ENCODE measurements around the gene OR51I2.

Gene OR51I2

GRCh38 chr11:5449023-5449422 is at the start of gene OR51I2:
Gene OR51I2 (plus strand): TSS chr11:5449323. CDS start chr11:5453489, 4,166 bp downstream.
- DNase-seq = no peak

- DNase-seq = no peak
Measured at GRCh38 chr11:5405173-5405572, 44.0 kb upstream of the OR51I2 start.

- no peak for DNase-seq
Measured at GRCh38 chr11:5420993-5421392, 28.1 kb upstream of the OR51I2 start.

GRCh38 chr11:5421811-5422210 is 27.3 kb upstream of the OR51I2 start, which contains the start of gene OR51Q1:
Gene OR51Q1 (plus strand): TSS chr11:5422111. CDS start chr11:5422201, 90 bp downstream.
- no peak for DNase-seq

- no peak for DNase-seq
Measured at GRCh38 chr11:5423131-5423530, 26.0 kb upstream of the OR51I2 start.

- no peak for DNase-seq
Measured at GRCh38 chr11:5441414-5441813, 7.7 kb upstream of the OR51I2 start, which contains the start of gene OR51I1. Gene OR51I1 (minus strand): TSS chr11:5441514. CDS start chr11:5441514, 0 bp downstream.

- no peak for DNase-seq
Measured at GRCh38 chr11:5443835-5444393, 5.2 kb upstream of the OR51I2 start.

GRCh38 chr11:5449432-5449831 is 309 bp downstream of the OR51I2 start:
- no peak for DNase-seq

GRCh38 chr11:5460983-5461621 is 12.0 kb downstream of the OR51I2 start:
- DNase-seq = no peak

GRCh38 chr11:5467527-5467926 is 18.4 kb downstream of the OR51I2 start:
- DNase-seq = no peak

- DNase-seq = no peak
Measured at GRCh38 chr11:5473921-5474320, 24.8 kb downstream of the OR51I2 start.

- DNase-seq = no peak
Measured at GRCh38 chr11:5476186-5476819, 27.2 kb downstream of the OR51I2 start.

- DNase-seq = no peak
Measured at GRCh38 chr11:5486003-5486402, 36.9 kb downstream of the OR51I2 start.

- no peak for DNase-seq
Measured at GRCh38 chr11:5486421-5486820, 37.3 kb downstream of the OR51I2 start.

- no peak for DNase-seq
Measured at GRCh38 chr11:5488385-5488784, 39.3 kb downstream of the OR51I2 start, which contains the start of gene OR52D1. Gene OR52D1 (plus strand): TSS chr11:5488685. CDS start chr11:5488707, 22 bp downstream.

- DNase-seq = no peak
Measured at GRCh38 chr11:5488798-5489399, 39.8 kb downstream of the OR51I2 start.

GRCh38 chr11:5489576-5490357 is 40.6 kb downstream of the OR51I2 start:
- no peak for DNase-seq

GRCh38 chr11:5499671-5500070 is 50.5 kb downstream of the OR51I2 start:
- no peak for DNase-seq

GRCh38 chr11:5500393-5500801 is 51.3 kb downstream of the OR51I2 start:
- no peak for DNase-seq

- DNase-seq = no peak
Measured at GRCh38 chr11:5504403-5504921, 55.3 kb downstream of the OR51I2 start.

- DNase-seq = no peak
Measured at GRCh38 chr11:5505363-5506048, 56.4 kb downstream of the OR51I2 start.
